Measurements from ENCODE around the gene NUDT13. TPM values are rescaled to one million over a fixed set of nuclear protein-coding genes. Genes with fewer than 3 reads are reported as not detected.
A peak's percentile ranks its signal among the peaks of the same experiment; 100 is the strongest.

Gene NUDT13
- total and polyA plus RNA-seq, 2 of the 8 experiments (the other 6 are each of a cell fraction or from before 2014, with no cell fraction given), result 1.5 to 1.9 TPM

GRCh38 chr10:73060738-73061635 lies 49.3 kb upstream of the NUDT13 start:
- 34% methylated on average over 5 of the region's 5 CpGs; no CpG with 5 or more reads in 1 of the 2 experiments for WGBS, 2 experiments (ENCODE audit: extremely low coverage in 1 of 2, insufficient coverage in 1 of 2, insufficient read length in 1 of 2, insufficient replicate concordance in 2 of 2, low coverage in 1 of 2, low lambda C conversion rate in 2 of 2, missing lambda C conversion rate in 1 of 2)

More at GRCh38 chr10:73060738-73061635, 49.3 kb upstream of the NUDT13 start:
- H3K18ac ChIP-seq (ENCODE audit: extremely low read depth, low read length), result no peak overlapping the region
- DNase-seq (ENCODE audit: low read depth in 1 of 2, low spot score in 2 of 2) (no peak), FAIRE-seq (no peak)
- no peak overlapping the region for H3K27ac ChIP-seq (ENCODE audit: low read depth, low read length)
- H3K79me1 ChIP-seq (ENCODE audit: low read depth, low read length), result no peaks in the 10 kb centered on the region
- ChIA-PET POLR2A (ENCODE audit: partially characterized antibody) (interaction anchor here (0.7 to 1.3 kb wide), 3 partner anchors 8 to 35 kb away, joined by 3 to 5 read pairs (median 4); no protein-coding TSS in a partner anchor), CTCF (ENCODE audit: partially characterized antibody) (interaction anchor here (0.5 to 1.7 kb wide), 18 partner anchors 8 to 925 kb away, joined by 3 to 6 read pairs (median 4); no protein-coding TSS in a partner anchor)
- H3K9me3 ChIP-seq (ENCODE audit: insufficient read depth in 2 of 2, low read depth in 1 of 2, low read length in 1 of 2), result no peaks in the 10 kb centered on the region
- H4K8ac ChIP-seq (ENCODE audit: extremely low read depth, insufficient read depth, low read length), result no peak overlapping the region
- no peaks in the 10 kb centered on the region for H3K27me3 ChIP-seq (replicated peaks in 1 of 4; ENCODE audit: control insufficient read depth in 3 of 4, extremely low read depth in 1 of 4, insufficient read depth in 3 of 4, low read length in 3 of 4)
- H3K23me2 ChIP-seq (ENCODE audit: low read depth, low read length), result no peaks in the 10 kb centered on the region
- no peaks in the 10 kb centered on the region for H3K79me2 ChIP-seq (ENCODE audit: control insufficient read depth in 1 of 2, insufficient read depth in 2 of 2, low read length in 2 of 2)
- no peaks in the 10 kb centered on the region for H4K20me1 ChIP-seq (replicated peaks in 1 of 2; ENCODE audit: control insufficient read depth in 1 of 2, insufficient read depth in 2 of 2, low read length in 2 of 2)
- no peak overlapping the region for H4K91ac ChIP-seq (replicated peaks; ENCODE audit: insufficient read length, low read length)
- H3K4me3 ChIP-seq (ENCODE audit: extremely low read depth in 1 of 4, insufficient read depth in 2 of 4, low read depth in 3 of 4, low read length in 4 of 4), result no peak overlapping the region
- no peak overlapping the region for H2BK5ac ChIP-seq (ENCODE audit: low read depth, low read length)
- H2AFZ ChIP-seq (ENCODE audit: low read length), result no peak overlapping the region
- H3K14ac ChIP-seq (ENCODE audit: insufficient read length), result no peak overlapping the region
- no peak overlapping the region for H3K23ac ChIP-seq (ENCODE audit: insufficient read length)
- no peak overlapping the region for H2BK12ac ChIP-seq (ENCODE audit: low read depth, low read length)
- no peak overlapping the region for H2AK5ac ChIP-seq (ENCODE audit: low read depth, low read length)
- no peak overlapping the region for H3K9ac ChIP-seq (replicated peaks in 1 of 4; ENCODE audit: extremely low read depth in 1 of 4, low read depth in 3 of 4, low read length in 3 of 4)
- H2BK15ac ChIP-seq (ENCODE audit: low read length), result no peak overlapping the region
- no peak overlapping the region for H2BK20ac ChIP-seq (ENCODE audit: low read length)
- H3K36me3 ChIP-seq (ENCODE audit: control insufficient read depth in 2 of 4, insufficient read depth in 4 of 4, low read length in 3 of 4), result no peaks in the 10 kb centered on the region
- no peaks in the 10 kb centered on the region for H3K4me1 ChIP-seq (replicated peaks in 1 of 4; ENCODE audit: control insufficient read depth in 3 of 4, insufficient read depth in 4 of 4, low read length in 3 of 4)
- H2BK120ac ChIP-seq (replicated peaks; ENCODE audit: low read depth, low read length), result no peak overlapping the region
- no peak overlapping the region for H4K5ac ChIP-seq (ENCODE audit: insufficient read length, low read depth, low read length)
- no peak overlapping the region for H3K4ac ChIP-seq (replicated peaks; ENCODE audit: insufficient read length, low read depth, low read length)
- H3K56ac ChIP-seq (replicated peaks; ENCODE audit: insufficient read length, low read depth, low read length), result no peak overlapping the region
- no peak overlapping the region for H3K4me2 ChIP-seq (ENCODE audit: insufficient read depth in 1 of 2, low read depth in 2 of 2, low read length in 2 of 2)
- peak in 2 of 3 experiments; percentile 40 to 52; a peak in 2 of 4 replicates for TF ChIP-seq CTCF (IDR thresholded peaks at IDR 0.05; ENCODE audit: control extremely low read depth in 1 of 3, insufficient read depth in 1 of 3, low read depth in 1 of 3, low read length in 3 of 3)
- no peak for TF ChIP-seq ATF2 (IDR thresholded peaks at IDR 0.05; ENCODE audit: low read length)
- peak; percentile 77 to 78 for TF ChIP-seq RAD21 (IDR thresholded peaks at IDR 0.05 in 1 of 2, conservative IDR thresholded peaks at IDR 0.05 in 1 of 2; ENCODE audit: low read depth in 2 of 2, low read length in 2 of 2)
- no peak for TF ChIP-seq MAX (IDR thresholded peaks at IDR 0.05)
- TF ChIP-seq ZNF274 (IDR thresholded peaks at IDR 0.05; ENCODE audit: borderline replicate concordance, extremely low read depth, low read length), result no peak
